ENCODE results near the gene NR6A1.

The NR6A1 gene

DNA sequence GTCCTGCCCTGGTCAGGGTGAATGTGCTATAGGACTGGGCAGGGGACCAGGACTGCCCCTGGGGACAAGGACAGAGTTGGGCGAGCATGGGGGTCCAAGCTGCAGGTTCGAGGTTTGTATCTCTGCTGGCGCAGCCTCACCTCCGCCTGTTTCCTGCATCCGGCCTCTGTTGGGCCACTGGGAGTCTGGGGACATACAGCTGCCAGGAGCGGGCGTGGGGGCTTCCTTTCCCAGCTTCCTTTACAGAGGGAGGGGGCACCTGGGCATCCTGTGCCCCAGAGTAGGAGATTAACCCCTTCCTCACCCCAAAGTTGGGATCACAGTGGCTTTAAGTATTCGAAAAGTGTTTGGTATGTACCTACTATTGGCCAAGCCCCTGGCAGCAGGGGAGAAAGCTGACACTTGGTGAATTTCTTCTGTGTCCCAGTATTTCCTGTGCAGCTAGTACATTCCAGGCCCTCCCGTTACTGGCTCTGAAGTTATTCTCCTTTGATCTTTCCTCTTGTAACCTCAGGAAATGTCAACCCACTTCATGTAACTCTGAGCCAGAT is 24.8 kb upstream of the NR6A1 start:
- DNase-seq (ENCODE audit: low read depth in 2 of 2): no peak

DNA sequence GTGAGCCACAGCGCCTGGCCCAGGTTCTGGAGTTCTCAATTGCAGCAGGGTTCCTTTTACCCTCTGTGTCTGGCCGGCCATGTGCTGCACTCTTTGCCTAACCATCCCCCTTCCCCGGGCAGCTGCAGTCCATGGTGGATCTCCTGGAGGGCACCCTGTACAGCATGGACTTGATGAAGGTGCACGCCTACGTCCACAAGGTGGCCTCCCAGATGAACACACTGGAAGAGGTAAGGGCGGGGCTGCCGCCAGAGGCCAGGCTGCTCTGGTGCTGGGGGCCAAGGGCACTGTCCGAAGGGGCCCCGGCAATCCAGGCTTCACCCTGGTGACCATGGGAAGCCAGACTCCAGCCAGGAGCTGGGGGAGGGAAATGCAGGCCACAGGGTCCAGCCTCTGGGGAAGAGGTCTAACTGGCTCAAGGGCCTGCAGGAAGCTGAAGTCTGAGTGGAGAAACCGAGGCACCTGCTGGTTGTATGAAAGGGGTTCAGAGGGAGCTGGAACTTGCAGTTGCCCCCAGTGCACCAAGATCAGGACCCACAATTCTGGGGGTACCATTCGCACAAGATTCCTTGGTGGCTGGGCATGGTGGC is 23.9 kb upstream of the NR6A1 start:
- no peak for DNase-seq (ENCODE audit: low read depth in 2 of 2)

DNA sequence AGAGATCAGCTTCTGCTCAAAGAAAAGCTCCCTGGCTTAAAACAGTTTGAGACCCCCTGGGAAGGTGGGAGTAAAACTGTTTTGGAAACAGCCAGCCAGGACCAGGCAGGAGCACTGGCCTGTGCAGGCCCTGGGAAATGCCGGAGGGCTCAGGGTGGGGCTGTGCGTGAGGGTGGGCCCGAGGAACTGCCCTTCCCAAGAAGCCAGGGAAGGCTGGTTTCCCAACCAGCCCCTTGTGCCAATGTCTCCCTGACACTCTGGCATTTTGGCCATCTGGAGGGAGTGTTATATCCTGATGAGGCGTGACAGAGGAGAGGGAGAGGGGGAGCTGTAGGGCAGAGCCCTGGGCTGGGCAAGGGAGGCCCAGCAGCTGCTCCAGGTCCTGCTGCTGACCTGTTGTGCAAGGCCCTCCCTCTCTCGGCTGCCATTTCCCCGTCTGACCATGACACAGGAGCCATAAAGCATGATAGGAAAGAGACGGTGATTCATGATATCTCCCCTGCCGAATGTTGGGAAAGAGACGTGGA is 22.0 kb upstream of the NR6A1 start:
- DNase-seq (ENCODE audit: low read depth in 2 of 2): no peak

- no peak for DNase-seq (ENCODE audit: low read depth in 2 of 2)
Observed at GRCh38 chr9:124792257-124793014, 21.3 kb upstream of the NR6A1 start.

DNA sequence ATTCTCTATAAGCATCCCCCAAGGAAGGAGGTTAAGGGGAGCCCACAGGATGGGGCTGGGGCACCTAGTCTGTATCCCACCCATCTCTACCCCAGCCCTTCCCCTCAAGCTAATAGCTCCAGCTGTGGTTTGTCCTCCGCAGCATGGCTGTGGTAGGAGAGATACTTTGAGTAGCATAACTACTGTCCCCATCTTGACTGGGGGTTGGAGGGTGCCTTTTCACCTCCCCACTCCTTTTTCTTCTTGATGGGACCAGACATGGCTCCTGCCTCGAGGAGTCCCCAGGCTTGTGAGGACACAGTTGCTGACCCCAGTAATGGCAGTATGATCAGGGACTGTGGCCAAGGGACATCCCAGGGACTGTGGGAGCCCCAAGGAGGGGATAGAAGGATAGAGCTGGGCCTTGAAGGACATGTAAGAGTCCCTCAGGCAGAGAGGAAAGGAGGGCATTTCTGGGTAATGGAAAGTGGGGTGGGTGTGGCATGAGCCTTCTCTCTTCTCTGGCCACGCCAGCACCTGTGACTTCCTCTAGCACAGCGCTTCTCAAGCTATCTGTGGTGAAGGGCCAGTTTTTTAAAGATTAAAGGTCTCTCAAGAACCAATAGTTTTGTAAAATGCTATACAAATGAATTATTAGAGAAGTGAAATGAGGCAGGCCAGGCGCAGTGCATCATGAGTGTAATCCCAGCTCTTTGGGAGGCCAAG is 19.8 kb upstream of the NR6A1 start:
- DNase-seq (ENCODE audit: low read depth in 2 of 2): no peak

DNA sequence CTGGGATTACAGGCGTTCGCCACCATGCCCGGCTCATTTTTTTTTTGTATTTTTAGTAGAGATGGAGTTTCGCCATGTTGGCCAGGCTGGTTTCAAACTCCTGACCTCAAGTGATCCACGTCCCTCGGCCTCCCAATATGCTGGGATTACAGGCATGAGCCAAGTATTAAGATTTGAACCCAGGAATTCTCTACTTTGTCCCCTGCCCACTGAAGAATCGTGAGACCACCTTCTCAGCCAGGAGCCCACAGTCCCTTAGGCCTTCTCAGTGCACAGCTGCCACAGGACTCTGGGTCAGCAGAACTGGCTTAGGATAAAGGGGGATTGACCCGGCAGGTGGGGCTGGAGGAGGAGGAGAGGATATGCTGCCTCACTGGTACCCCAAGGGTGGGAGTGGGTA is 19.2 kb upstream of the NR6A1 start:
- no peak for DNase-seq (ENCODE audit: low read depth in 2 of 2)

DNA sequence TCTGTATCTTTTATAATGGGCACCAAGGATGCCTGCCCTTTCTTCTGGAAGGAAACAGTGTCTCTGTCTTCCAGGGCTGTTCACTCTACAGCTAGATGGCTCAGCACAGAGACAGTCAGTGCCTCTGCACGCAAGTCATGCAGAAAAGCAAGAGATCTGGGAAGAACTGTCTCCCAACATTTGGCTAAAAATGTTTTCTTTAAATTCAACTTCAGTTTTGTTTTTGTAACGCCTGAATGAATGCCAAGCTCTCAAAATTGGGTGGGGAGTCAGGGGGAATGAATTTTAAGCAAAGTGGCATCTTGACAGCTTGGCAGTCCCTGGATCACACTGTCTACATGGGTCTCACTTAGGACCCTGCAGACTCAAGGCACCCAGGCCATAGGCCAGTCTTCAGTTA is 18.4 kb upstream of the NR6A1 start:
- DNase-seq (ENCODE audit: low read depth in 2 of 2): no peak

DNA sequence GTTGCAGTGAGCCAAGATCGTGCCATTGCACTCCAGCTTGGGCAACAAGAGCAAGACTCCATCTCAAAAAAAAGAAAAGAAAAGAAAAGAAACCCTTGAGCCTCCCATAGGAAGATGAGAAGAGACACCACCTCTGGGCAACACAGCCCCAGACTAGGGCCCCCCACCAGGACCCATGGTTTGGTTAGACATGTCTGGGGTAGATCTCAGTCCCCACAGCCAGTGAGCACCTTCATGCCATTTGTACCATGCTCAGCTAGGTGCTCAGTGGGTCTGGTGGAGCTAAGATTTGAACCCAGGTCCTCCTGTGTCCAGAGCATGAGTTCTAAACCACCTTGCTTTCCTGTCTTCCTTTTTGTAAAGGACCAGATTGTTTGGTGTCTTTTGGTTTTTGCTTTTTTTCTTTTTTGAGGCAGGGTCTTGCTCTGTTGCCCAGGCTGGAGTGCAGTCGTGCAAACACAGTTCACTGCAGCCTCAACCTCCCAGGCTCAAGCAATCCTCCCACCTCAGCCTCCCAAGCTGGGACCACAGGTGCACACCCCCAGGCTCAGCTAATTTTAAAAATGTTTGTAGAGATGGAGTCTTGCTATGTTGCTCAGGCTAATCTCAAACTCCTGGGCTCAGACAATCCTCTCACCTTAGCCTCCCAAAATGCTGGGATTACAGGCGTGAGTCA is 17.6 kb upstream of the NR6A1 start:
- no peak for DNase-seq (ENCODE audit: low read depth in 2 of 2)

GRCh38 chr9:124786881-124787573 is 15.9 kb upstream of the NR6A1 start:
- DNase-seq (ENCODE audit: low read depth in 2 of 2): no peak

DNA sequence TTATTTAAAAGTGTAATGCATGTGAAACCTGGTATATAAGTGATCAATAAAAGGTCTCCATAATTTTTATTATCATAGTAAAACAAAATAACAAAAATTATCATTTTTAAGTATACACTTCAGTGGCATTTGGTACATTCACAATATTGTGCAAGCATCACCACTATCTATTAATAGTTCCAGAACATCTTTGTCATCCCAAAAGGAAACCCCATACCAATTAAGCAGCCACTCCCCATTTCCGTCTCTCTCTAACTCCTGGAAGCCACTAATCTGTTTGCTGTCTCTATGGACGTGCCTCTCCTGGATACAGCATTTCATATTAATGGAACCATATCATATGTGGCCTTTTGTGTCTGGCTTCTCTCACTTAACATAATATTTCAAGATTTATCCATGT is 13.4 kb upstream of the NR6A1 start:
- DNase-seq (ENCODE audit: low read depth in 2 of 2): no peak

DNA sequence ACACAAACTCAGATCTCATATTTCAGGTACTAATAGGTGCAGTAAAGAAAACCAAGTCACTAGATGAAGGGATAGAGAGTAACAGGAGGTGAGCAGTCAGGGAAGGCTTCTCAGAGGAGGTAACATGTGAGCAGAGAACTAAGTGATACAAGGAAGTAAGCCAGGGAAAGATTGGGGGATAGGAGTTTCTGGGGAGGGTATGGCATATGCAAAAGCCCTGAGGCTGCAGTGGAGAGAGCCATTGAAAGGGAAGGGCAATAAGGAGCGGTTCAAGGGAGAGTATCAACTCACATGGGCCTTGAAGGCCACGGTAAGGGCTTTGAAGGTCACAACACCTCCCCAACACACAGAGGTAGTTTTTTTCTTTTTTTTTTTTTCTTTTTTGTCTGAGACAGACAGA is 12.7 kb upstream of the NR6A1 start:
- no peak for DNase-seq (ENCODE audit: low read depth in 2 of 2)

DNA sequence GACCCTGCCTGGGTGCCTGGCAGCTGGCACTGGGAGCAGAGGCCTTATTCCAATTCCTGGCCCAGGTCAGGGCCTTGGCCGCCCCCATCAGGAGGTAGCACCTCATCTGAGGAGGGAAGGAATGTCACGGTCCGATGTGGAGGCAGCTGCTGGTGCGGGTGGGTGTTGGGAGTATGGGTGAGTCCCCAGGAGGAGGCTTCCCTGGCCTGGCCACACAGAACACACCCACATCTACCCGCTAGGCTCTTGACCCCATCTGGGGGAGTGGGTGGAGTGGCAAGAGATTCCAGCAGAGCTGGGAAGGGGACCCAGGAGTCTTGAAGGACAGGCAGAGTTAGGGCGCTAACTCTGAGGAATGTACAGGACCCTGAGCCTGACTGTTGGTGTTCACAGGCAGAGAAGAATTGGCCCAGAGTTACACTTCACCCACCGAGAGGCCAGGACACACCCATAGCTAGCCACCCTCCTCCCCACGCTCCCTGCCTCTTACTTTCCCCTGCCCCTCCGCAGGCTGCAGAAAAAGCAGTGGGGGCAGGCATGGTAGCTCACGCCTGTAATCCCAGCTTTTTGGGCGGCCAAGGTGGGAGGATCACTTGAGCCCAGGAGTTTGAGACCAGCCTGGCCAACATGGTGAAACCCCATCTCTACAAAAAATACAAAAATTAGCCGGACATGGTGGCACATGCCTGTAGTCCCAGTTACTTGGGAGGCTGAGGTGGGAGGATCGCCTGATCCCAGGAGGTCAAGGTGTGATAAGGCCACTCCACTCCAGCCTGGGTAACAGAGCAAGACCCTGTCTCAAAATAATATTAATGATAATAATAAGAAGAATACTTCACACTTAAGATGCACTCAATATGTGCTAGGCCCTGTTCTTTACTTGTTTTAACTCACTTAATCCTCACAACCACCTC is 11.8 kb upstream of the NR6A1 start:
- no peak for DNase-seq (ENCODE audit: low read depth in 2 of 2)

DNA sequence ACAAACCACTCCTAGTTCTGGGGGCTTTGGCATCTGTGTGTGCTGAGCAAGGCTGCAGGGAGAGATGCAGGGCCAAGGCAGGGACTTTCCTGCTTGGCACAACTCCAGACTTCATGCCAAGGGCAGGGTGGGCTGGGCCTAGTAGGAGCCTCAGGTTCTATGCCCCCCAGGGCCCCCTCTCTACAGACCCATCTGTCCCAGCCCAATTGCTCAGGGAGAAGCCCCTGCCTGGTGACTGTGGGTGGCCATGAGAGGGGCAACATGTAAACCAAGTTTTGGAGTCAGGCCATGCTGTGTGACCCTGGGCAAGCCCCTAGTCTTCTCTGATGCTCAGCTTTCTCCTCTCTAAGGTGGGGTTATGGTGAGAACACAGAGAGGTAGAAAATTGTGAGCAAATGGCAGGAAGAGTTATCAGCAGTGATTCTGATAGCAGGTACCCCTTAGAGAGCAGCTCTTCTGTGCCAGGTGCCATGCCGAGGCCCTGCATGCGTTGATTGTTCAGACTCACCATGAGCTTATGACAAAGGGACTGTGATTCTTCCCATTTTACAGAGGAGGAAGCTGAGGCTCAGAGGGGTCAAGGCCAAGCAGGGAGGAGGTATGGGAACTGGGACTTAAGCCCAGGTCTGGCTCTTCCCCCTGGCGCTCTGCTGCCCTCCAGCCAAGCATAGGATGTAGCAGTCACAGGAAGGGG is 11.0 kb upstream of the NR6A1 start:
- no peak for DNase-seq (ENCODE audit: low read depth in 2 of 2)

DNA sequence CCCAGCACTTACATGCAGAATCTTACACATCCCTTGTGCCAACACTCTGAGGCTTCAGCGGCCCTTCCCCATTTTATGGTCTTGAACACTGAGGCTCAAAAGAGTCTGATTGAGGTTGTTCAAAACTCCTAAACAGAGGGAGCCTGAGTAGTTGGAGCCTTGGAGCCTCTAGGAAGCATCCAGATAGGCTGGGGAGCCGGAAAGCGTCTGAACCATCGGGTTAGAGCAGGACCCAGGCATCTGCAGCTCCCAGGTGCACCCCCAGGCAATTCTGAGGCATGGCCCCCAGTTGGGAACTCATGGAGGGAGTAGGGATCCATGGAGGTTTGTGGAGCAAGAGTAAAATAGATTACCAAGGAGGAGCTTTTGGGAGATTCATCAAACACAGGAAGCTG is 9.6 kb upstream of the NR6A1 start:
- DNase-seq (ENCODE audit: low read depth in 2 of 2): no peak

- no peak for DNase-seq (ENCODE audit: low read depth in 2 of 2)
Observed at GRCh38 chr9:124780060-124780756, 9.1 kb upstream of the NR6A1 start.

DNA sequence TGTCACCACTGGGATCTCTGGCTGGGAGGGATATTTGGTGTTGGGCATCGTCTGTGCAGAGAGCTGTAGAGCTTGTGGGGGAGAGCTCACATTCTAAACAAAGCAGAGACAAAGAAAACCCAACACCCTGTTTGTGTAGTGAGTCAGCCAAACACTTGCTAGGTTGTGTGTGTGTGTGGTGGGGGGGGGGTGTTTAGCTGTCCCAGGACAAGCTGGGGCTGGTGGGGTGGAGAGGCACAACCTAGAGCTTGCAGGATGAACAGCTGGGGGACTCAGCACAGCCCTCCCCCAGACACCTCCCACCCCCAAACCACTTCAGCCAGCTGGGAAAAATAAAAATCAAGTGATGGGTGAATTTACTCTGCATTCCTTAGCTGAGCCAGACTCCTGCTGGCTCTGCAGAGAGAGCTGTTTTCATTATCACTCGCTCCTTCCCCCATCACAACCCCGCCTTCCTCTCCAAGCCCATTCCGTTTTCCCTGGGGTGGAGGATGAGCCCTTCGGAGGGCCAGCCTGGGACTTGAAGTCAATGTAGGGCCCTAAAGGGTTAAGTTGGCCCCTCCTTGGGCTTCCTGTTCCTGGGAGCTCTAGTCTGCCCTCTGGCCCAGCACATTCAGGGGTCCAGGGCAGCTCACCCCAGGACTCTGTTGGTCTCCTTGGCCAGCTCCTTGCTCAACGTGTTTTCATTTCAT is 8.4 kb upstream of the NR6A1 start:
- DNase-seq (ENCODE audit: low read depth in 2 of 2): no peak

DNA sequence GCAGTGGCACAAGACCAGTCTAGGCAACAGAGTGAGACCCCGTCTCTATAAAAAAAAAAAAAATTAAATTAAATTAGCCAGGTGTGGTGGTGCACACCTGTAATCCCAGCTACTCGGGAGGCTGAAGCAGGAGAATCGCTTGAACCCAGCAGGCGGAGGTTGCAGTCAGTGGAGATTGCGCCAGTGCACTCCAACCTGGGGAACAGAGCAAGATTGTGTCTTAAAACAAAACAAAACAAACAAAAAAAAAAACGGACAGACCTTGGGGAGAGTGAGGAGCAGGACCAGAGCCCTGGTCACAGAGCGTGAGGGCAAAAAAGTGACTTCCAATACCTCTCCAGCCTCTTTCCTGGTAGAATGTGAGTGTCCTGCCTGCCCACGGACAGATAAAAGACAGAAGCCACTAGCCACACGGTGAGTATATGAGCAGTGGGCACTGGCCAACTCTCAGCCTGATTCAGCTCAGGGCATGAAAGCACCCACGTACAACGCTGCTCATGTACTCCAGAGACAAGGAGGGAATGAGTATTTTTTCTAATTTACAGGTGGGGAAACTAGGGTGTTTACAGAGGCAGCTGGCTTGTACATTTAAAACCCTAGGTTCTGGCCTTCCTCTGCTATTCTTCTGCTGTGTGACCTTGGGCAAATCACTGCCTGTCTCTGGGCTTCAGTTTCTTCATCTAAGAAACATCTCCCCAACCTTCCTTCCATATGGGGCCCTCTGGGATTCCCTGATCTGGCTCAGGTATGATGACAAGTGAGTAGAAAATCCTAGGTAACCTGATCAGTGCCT is 7.7 kb upstream of the NR6A1 start:
- DNase-seq (ENCODE audit: low read depth in 2 of 2): no peak
